DMS53 treated with DMSO at 0.1 percent for 48 hours (cell line): ENCODE measurements around the gene HCK.

Experiments used
- DNase-seq: peaks from one replicate; lab custom pipeline; 2025; ENCODE audit not compliant: unreplicated experiment; lab: John Stamatoyannopoulos, UW

The HCK gene

GRCh38 chr20:32125506-32125905 is 73.5 kb downstream of the HCK start:
- no peak for DNase-seq

- DNase-seq, result no peak
These were observed 74.9 kb downstream of the HCK start for GRCh38 chr20:32126919-32127318.

DNA sequence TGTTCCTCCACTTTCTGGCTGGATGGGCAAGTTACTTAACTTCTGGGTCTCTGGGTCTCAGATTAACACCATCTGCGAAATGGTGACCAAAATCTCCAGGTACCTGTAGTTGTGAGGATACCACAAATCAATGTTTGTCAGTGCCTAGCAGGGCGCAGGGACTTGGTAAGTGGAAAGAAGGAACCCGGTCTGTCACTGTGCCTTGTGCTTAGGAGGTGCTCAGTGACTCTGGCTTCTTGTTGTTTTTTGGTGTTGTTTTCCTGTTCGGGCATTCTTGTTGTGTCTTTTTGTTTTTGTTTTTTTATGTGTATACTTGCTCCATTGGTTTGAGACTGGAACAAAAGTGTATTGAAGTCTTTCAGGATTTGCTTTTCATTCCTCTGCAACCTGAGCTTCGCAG is 75.3 kb downstream of the HCK start:
- no peak for DNase-seq

- no peak for DNase-seq
These were observed 76.1 kb downstream of the HCK start for GRCh38 chr20:32128167-32128566.

- no peak for DNase-seq
These were observed 77.8 kb downstream of the HCK start for GRCh38 chr20:32129863-32130262.

GRCh38 chr20:32130352-32130751 is 78.3 kb downstream of the HCK start:
- DNase-seq, result no peak

DNA sequence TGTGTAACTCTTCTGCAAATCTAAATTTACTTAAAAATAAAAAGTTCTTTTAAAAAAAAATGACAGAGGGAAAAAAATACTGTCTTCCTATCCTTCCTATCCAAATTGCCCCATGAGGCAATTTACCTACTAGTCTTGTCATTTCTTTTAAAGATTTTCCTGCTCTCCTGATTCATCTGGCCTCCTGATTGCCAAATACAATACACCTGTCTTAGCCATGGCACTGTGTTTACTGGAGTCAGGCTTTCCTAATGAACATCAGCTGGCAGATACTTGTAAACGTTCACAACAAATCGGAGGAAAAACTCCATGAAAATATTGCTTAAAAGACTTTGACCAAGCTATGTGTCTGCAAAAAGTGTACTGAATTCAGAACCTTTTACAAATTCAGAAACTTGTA is 78.9 kb downstream of the HCK start:
- no peak for DNase-seq

GRCh38 chr20:32132911-32133549 is 81.0 kb downstream of the HCK start:
- no peak for DNase-seq

DNA sequence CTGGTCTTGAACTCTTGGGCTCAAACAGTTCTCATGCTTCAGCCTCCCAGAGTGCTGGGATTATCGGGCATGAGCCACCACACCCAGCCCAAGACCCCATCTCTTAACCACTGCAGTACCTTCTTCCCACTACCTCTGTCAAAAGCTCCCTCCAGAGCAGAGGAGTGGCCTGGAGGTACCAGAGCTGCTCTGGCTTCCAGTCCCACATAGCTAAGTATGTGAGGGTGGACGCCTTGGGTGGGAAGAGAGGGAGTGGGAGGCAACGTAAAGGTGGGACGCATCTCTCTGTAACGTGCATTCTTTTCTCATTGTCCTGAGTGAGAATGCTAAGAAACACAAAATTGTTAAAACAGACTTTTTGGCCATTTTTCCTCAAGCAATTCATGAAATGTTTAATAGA is 82.0 kb downstream of the HCK start:
- DNase-seq, result no peak

DNA sequence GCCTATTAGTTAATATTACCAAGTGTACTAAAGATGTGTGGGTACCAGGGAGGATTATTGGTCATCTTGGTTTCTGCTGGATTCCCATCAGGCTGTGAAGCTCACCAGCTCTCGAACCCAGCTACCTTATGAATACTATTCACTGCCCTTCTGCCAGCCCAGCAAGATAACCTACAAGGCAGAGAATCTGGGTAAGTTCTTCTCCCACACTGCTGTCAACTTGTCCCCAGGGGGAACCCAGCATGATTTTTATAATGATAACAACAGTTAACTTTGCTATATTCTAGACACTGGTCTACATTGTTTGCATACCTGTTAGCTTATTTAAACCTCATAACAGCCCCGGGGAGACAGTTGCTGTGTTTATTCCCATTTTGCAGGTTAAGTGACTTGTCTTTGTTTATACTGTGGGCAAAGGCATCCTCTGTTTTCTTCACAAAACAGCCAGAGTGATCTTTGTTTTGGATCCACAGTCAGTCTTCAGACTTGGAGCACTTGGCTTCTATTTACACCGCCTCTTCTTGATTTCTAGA is 84.0 kb downstream of the HCK start:
- no peak for DNase-seq

DNA sequence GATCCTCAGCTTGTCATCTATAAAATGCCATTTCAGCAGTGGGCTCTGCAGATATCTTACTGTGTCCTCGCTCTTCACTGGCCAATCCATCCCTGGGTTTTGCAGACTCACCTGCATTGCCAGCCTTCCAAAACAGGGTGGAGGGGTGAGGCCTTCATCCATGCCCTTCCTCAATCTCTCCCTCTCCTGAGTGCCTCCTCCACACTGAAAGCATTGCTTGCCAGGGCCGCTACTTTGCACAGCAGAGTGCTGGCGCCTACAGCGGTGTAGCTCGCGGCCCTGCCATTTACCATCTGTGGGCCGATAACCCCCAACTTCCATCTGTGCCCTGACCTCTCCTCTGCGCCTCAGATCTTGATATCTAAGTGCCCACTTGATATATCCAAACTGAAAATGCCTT is 86.9 kb downstream of the HCK start:
- DNase-seq, result no peak

DNA sequence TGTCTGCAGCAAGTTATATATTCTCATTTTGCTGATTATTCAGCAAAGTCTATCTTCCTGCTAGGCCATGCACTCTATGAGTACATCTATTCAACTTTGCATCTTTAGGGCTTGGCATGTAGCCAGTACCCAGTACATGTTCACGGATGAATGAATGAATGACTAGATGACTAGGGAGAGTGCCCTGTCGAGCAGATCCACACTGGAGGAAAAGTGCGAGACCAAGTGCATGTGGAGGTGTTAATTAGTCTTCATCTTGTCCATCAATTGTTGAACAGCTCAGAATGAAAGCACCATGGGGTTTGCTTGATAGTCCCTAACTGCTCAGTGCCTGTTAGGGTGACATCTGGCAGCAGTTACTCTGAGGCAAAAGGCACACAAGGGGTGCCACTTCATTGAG is 87.9 kb downstream of the HCK start:
- no peak for DNase-seq

GRCh38 chr20:32140603-32141002 is 88.6 kb downstream of the HCK start:
- DNase-seq, result no peak

DNA sequence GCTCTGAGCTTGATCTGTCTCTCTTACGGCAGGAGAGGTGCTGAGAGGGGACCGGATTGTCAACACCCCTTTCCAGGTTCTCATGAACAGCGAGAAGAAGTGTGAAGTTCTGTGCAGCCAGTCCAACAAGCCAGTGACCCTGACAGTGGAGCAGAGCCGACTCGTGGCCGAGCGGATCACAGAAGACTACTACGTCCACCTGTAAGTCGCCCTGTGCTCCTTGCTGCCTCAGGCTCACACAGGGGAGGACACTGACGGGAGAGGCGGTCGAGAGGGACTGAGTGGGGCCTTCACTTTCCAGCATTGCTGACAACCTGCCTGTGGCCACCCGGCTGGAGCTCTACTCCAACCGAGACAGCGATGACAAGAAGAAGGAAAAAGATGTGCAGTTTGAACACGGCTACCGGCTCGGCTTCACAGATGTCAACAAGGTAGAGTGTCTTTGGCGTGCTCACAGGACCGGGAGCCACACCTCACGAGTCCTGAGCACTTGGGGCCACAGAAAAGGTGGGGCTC is 89.5 kb downstream of the HCK start:
- no peak for DNase-seq

DNA sequence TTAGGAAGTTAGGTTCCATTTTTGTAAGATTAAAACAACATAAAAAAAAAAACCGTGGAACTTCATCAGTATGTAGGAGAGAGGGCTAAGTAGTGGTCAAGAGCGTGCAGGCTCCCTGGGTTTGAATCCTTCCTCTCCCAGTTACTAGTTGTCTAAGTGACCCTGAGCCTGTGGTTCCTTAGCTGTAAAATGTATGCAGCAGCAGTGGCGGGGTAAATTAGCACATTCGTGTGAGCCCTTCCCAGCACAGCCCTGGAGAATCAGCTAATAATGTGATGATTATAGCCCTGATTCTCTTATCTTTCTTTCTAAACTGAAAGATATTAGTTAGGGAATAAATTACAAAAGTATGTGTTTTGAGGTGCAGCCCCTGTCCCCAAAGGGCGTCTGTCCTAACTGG is 90.0 kb downstream of the HCK start:
- DNase-seq, result no peak

DNA sequence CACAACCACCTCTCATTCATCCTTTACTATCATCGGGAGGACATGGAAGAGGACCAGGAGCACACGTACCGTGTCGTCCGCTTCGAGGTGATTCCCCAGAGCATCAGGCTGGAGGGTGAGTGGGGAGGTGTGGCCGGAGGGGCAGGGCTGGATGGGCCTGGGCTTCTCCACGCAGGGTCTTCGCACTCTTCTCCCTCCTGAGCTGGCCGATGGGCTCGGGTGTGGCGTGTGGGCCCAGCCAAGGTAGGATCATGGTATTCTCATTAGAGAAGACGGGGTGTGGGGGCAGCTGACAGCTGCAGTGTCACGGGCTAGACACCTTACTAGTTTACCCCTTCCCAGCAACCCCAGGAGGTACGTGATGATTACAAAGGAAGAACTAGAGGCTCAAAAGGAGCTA is 90.9 kb downstream of the HCK start:
- no peak for DNase-seq

GRCh38 chr20:32144898-32145662 is 93.0 kb downstream of the HCK start:
- DNase-seq, result peak; percentile 96

- no peak for DNase-seq
These were observed 97.6 kb downstream of the HCK start for GRCh38 chr20:32149566-32150170.

DNA sequence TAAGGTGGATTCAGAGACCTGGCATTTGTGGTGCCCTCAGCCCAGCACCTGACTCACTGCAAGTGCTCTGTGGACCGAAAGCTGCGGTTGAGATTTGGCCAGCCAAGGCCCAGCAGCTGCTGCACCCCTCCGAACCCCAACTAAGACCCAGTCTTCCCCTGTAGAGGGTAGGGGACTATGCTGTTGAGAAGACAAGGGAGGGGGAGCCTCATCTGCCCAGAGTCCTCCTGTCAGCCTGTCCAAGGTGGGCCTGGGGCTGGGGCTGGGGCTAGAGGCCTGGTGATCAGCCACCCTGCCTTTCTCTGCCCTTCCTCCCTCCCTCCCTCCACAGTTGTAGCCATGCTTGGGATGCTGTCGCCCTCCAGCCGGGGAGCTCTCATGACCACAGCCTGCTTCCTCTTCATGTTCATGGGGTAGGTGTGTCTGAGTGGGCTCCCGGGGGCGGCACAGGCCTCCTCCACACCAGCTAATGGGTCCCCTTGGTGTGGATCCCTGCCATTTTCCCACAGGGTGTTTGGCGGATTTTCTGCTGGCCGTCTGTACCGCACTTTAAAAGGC is 98.3 kb downstream of the HCK start:
- no peak for DNase-seq
